NCI-H82 (cell line): ENCODE results near the gene TRIM6.
"Not testable (repeated sequence)": the region's sequence is repeated elsewhere in the genome, so short reads cannot be mapped to it uniquely, and the experiment has no call there.

Experiments
- DNase-seq: peaks from one replicate; lab custom pipeline; 2025; lab: John Stamatoyannopoulos, UW

The TRIM6 gene

DNA sequence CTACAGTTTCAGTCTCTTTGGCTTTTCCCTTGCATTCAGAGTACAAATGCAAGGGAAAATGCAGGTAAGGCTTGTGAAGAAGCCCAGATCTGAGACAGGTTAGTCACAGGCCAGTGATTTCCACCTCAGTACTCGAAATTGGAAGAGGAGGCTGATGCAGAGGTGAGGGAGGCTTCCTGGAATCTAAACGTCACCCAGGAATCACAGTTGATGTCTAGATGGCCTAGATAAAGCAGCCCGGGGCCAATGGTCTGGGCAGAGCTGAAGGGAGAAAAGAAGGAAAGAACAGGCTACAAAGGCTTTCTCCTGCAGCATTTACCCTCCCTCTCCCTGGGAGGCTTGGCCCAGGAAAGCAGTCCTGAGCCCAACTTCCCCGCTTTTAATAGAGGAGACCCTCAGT lies 8.5 kb downstream of the TRIM6 start:
- no peak for DNase-seq

DNA sequence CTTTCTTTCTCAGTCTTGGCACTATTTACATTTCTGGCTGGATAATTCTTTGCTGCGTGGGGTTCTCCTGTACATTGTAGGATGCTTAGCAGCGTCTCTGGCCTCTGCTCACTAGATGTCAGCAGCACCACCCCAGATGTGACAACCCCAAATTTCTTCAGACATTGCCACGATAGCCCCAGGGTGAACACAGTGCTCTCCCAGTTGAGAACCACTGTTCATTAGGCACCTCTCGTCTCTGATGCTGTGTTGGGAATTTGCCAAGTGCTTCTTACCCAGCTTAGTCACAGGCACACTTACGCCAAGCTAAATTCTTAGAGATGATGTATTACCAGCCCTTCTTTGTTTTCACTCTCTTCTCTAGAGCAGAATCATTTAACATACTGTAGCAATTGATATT lies 9.4 kb downstream of the TRIM6 start:
- DNase-seq: no peak

DNA sequence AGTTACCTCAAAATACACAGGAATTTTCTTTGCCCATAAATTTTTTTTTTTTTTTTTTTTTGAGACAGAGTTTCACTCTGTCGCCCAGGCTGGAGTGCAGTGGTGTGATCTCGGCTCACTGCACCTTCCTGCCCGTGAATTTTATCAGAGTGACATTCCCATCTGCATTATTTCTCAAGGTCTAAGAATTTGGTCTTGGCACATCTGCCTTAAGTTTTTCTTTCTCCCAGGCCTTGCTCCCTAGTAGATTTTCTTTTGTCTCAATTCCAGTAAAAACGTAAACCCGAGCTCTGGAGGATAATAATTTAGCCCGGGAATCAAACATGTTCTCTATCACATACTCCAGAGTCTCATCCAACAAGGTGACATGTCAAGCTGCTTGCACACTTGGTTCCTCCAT lies 12.4 kb downstream of the TRIM6 start:
- no peak for DNase-seq

DNA sequence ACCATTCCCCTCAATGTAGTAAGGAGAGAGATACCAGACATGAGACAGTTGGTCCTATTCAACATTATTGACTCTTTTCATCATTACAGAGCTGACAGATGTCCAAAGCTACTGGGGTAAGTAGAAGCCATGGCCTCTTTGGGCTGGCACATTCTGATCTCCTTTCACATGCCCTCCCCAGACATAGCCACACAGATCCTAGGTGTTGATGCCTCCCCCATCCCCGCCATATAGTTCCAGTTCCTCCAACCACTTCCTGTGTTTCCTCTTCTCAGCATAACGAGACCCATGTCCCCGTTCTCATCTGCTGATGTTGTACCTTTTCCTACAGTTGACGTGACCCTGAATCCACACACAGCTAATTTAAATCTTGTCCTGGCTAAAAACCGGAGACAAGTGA lies 14.0 kb downstream of the TRIM6 start:
- no peak for DNase-seq

DNA sequence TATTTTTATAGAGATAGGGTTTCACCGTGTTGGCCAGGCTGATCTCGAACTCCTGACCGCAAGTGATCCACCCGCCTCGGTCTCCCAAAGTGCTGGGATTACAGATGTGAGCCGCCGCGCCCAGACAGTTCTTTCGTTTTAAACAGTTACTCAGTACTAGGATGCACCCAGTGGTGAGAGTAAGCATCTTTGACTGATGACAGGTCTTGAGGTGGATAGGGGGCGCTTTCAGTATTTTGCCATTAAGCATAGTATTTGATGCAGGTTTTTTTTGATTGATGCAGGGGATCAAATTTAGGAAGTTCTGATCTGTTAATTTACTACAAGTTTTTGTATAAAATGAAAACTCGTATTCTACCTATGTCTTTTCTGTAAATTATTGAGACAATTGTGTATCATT lies 15.2 kb downstream of the TRIM6 start:
- DNase-seq: no peak

DNA sequence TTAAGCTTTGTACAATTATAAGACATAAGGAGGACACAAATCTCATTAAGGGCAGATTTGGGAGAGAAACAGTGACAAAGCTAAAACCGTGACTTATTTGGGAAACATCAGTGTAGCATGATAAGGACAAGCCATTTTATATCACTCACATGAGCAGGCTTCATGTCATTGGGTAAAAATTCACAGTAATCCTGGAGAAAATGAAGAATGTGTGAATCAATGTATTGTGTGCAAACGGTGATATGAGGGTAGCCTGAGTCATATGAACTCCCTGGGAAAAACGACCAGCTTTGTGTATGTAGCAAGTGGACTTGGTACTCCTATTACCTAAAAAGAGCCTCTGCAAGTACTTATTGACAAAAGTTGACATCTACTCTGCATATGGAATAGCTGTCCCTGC lies 22.4 kb downstream of the TRIM6 start:
- no peak for DNase-seq

DNA sequence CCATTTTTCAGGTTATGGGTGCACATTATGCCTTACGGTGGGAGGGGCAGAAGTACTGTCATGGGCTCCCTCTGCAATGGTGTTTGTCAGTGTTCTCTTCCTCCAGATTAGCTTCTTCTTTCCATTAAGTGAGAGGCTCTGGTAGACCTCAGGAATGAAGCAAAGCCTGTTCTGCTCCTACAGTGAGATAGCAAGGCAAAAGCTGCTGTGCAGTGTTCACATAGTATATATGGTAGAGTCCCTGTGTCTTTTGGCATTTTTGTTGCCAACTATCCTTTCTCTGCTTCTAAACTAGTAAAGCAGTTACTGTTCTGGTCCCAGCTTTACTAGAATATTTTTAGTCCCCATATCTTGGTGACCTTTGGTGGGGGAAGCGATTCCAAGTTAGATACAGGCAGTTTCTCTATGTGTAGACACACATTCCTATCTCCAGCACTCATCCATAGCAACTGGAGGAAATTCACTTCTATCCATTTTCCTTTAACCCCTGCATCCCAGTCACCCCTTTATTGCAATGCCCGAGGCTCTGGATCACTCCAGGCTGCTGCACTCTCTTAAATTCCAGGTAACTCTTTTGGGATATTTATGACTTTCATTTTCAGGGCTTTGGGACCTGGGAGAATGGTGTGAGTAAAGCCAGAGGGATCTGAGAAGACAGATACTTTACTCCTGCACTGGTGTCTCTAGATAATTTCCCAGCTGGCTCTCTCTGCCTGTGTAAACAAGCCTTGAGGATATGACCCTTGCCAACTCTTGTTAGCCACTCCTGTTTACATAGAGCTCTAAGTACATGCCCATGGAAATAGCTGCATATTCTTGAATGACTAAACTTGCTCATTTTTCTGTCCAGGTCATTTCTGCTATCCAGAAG lies 24.4 kb downstream of the TRIM6 start:
- DNase-seq: no peak

DNA sequence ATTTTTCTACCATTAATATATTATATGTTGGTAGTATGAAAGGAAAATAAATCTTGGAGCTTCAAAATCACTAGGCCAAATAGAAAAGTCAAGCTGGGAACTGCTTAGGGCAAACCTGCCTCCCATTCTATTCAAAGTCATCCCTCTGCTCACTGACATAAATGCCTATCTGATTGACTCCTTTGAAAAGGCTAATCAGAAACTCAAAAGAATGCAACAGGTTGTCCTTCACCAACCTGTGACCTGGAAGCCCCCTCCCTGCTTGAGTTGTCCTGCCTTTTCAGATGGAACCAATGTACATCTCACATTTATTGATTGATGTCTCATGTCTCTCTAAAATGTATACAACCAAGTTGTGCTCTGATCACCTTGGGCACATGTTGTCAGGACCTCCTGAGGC lies 25.1 kb downstream of the TRIM6 start:
- DNase-seq: no peak

DNA sequence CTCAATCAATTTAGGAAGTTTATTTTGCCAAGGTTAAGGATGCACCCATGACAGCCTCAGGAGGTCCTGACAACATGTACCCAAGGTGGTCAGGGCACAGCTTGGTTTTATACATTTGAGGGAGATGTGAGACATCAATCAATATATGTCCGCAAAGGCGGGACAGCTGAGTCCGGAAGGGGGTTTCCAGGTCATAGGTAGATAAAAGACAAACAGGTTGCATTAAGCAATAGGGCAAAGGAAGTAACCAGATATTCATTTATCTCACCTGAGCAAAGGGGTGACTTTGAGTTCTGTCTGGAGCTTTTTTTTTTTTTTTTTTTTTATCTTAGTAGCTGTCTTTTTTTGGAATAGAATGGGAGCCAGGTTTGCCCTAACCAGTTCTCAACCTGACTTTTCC lies 26.4 kb downstream of the TRIM6 start:
- DNase-seq: no peak

DNA sequence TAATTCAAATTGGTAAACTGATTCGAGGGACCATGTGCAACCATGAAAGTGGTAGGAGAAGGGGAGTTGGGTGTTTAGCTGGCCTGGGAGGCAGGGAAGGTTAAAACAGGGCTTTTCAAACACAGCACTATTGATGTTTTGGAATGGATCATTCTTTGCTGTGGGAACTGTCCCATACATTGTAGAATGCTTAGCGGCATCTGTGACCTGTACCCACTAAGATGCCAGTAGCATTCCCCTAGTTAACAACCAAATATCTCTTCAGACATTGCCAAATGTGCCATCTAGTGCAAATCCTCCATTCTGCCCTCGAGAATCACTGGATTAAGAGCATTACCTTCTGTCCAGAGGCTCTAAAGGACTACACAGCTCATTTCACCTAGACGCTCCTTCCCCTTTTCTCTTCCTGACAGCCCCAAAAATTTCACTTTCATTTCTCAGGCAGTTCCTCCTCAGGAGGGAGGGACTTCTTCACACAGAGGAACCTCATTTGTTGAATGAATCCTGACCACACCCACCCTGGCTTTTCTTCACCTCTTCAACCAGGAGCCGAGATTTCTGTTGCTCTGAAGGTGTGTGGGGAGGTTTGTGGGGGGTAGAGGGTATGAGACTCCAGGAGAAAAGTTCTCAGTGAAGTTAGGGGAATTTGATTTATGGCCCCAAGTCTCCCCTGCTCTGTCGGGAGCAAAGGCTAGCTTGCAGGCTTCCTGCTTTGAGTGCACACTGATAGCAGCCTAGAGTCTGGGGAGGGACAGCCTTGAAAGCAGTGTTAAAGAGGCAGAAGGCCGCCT lies 28.2 kb downstream of the TRIM6 start, which contains the start of gene TRIM34:
Gene TRIM34, plus strand, starts transcription at position 513 of the 791 bp plus-strand sequence. CDS start 7,331 bp downstream, outside the sequence.
- no peak for DNase-seq

DNA sequence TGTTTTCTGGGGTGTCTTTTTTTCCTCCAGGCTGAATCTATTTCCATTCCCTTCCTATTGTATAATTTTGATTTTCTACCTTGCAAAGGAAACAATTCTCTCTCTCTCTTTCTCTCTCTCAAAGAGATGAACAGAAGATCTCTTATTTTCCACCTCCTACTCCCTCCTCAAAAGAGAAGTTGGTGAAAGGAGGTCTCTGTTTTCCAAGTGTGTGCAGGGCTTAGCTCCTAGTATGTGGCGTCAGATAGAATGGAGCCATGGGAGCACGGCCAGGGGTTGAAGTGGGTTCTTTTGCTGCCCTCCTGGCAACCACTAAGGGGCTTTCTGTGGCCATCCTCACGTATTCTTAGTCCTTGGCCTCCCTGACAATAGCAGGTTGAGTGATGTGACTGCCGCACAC lies 28.8 kb downstream of the TRIM6 start:
- DNase-seq: no peak

DNA sequence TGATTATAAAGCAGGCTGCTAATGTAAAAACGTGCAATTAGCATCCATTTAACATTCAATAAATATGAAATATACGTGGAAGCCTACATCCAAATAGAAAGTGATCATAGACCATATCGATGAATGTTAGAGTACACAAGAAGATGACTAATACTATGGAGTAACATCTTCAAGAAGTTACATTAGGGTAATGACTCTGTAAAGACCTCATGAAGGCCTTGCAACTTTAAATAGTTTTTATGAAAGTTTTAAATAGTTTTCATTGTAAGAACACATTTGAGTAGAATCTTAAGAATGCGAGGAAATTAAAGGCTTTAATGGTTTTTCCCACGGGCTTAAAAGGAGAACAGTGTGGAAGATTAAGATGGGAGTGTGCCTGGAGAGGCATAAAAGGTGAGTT lies 29.8 kb downstream of the TRIM6 start:
- DNase-seq: no peak

DNA sequence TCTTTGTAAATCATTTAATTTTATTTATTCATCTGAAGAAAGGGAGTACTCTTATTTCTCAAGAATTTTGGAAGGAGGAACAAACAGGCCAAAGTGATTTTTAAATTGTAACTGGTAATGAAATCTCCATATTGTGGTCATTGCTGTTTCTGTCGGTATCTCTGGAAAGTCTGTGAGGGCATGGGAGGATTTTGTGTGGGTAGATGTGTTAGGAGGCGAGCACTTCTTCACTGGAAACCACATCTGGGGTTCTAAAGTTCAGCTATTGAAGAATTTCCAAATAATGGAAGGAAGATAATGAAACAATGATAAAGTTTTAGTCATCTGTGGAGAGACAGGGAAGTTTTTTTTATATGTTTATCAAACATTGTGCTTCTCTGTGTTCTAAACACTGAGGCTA lies 35.0 kb downstream of the TRIM6 start:
- no peak for DNase-seq

DNA sequence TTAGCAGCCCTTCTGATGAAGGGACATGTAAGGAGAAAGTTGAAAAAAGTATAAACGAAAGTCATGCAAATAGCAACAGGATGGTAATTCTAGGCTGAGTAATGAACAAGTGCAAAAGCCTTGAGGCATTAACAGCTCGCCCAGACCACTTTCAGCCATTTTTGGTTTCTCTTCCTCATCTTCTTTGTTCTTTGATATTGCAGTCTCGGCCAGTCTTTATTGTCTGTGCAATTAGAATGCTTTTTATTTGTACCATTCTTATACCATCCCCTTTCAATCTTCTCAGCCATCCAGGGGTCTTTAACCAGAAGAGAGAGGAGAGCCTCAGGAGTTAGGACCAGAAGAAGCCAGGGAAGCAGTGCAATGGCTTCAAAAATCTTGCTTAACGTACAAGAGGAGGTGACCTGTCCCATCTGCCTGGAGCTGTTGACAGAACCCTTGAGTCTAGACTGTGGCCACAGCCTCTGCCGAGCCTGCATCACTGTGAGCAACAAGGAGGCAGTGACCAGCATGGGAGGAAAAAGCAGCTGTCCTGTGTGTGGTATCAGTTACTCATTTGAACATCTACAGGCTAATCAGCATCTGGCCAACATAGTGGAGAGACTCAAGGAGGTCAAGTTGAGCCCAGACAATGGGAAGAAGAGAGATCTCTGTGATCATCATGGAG lies 35.7 kb downstream of the TRIM6 start:
- DNase-seq: no peak

DNA sequence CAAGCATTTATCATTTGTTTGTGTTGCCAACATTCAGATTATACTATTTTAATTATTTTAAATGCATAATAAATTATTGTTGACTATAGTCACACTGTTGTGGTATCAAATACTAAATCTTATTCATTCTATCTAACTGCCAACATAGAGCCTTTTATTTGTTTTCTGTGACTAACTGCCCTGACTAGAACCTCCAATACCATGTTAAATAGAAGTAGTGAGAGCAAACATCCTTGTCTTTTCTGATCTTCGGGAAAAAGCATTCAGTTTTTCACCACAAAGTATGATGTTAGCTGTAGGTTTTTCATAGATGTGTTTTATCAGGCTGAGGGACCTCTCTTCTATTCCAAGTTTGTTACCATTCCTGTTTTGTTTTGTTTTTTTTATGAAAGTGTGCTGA lies 43.5 kb downstream of the TRIM6 start:
- no peak for DNase-seq

DNA sequence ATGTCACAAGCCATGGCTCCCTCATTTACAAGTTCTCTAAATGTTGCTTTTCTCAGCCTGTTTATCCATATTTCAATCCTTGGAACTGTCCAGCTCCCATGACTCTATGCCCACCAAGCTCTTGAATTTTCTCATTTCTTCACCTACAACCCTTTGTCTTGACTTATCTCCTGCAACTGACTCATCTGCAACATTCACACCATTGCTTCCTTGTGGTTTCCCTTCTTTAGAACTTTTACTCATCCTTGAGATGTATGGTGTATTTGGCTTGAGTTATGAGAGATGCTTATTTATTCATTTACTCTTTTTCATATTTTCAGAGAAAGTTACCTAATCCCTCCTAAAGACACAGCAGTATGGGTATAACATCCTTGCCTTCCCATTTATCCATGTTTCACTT lies 47.1 kb downstream of the TRIM6 start:
- DNase-seq: no peak

DNA sequence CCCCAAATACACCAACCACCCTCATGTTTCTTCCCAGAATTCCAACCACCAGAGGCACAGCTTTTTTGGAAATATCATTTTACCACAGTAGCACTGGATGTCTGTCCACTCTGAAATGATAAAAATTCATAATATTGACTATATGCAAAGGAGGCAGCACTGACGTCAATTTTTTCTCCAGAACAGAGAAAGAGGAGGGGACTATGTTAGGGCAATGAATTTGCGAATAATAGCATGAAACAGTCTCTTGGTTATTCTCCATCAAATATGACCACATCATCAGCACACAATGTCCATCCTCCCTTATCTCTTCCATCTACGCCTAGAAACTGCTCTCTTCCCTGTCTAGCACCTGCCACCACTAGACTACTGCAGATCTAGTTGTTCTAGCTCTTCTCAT lies 49.7 kb downstream of the TRIM6 start:
- DNase-seq: no peak

DNA sequence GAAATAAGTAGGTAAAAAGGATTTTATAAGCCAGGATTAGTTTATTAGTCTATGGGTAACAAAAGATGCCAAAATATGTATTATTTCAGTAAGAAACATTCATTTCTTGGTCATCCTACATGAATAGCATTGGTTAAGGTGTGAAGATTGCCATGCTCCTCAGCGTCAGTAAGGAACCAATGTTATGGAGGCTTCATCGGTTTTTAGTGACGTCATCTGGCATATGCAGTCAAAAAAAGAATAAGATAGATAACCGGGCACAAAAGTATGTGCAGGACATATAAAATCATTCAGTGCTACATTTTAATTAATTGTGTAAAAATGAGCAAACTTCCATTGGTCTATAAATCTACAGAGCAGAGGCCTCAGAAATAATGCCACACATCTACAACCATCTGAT lies 59.0 kb downstream of the TRIM6 start:
- DNase-seq: no peak

DNA sequence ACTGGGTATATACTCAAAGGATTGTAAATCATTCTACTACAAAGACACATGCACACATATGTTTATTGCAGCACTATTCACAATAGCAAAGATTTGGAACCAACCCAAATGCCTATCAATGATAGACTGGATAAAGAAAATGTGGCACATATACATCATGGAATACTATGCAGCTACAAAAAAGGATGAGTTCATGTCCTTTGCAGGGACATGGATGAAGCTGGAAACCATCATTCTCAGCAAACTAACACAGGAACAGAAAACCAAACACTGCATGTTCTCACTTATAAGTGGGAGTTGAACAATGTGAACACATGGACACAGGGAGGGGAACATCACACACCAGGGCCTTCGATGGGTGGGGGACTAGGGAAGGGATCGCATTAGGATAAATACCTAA lies 60.5 kb downstream of the TRIM6 start:
- not testable (repeated sequence) for DNase-seq

DNA sequence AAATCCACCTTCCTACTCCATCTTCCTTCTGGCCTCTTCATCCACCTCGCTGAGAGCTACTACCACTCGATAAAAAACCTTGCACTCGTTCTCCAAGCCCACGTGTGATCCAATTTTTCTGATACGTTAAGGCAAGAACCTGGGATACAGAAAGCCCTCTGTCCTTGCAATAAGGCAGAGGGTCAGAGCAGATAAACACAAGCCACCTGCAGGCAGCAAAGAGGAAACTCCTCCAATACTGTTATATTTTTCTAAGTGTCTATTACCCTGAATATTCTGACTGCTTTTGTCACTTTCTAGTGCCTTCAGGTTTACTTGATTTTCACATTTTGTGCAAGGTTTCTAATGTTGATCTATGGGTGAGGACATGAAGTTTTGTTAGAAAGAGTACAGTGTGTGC lies 61.9 kb downstream of the TRIM6 start:
- no peak for DNase-seq
